SIG-M5 (cell line): ENCODE measurements around the gene ZNF544.
A peak's percentile ranks its signal among the peaks of the same experiment; 100 is the strongest.
"Not testable (repeated sequence)": the region's sequence is repeated elsewhere in the genome, so short reads cannot be mapped to it uniquely, and the experiment has no call there.

ENCODE experiments used
- DNase-seq: peaks from one replicate; lab custom pipeline; 2025; lab: John Stamatoyannopoulos, UW

The ZNF544 gene

GRCh38 chr19:58258259-58258658, 29.5 kb downstream of the ZNF544 start:
- not testable (repeated sequence) for DNase-seq

GRCh38 chr19:58261600-58261967, 32.9 kb downstream of the ZNF544 start:
- DNase-seq = no peak

DNA sequence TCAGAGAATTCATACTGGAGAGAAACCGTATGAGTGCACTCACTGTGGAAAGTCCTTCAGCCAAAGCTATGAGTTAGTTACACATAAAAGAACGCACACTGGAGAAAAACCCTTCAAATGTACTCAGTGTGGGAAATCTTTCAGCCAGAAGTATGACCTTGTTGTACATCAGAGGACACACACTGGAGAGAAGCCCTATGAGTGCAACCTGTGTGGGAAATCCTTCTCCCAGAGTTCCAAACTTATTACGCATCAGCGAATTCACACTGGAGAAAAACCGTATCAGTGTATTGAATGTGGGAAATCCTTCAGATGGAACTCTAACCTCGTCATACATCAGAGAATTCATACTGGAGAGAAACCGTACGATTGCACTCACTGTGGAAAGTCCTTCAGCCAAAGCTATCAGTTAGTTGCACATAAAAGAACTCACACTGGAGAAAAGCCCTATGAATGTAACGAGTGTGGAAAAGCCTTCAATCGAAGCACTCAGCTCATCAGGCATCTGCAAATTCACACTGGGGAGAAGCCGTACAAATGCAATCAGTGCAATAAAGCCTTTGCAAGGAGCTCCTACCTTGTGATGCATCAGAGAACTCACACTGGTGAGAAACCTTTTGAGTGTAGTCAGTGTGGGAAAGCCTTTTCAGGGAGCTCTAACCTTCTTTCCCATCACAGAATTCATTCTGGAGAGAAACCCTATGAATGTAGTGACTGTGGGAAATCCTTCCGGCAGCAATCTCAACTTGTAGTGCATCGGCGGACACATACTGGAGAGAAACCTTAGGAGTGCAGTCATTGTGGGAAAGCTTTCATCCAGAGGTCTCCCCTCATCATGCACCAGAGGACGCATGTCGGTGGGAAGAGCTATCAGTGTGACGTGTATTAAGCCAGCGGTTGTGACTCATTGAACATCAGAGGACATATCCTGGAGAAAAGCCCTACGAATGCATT, 33.5 kb downstream of the ZNF544 start:
- no peak for DNase-seq

GRCh38 chr19:58262922-58263296, 34.2 kb downstream of the ZNF544 start:
- no peak for DNase-seq

DNA sequence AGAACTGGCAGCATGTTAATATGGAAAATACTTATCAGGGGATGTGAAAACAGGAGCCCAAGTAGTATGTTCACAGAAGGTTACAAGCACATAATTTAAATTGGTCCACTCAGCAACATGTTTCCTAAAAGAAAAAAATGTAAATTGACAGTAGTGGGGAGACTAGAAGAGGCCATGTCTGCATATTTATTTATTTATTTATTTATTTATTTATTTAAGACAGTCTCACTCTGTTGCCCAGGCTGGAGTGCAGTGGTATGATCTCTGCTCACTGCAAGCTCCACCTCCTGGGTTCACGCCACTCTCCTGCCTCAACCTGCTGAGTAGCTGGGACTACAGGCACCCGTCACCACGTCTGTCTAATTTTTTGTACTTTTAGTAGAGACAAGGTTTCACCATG, 36.4 kb downstream of the ZNF544 start:
- no peak for DNase-seq

DNA sequence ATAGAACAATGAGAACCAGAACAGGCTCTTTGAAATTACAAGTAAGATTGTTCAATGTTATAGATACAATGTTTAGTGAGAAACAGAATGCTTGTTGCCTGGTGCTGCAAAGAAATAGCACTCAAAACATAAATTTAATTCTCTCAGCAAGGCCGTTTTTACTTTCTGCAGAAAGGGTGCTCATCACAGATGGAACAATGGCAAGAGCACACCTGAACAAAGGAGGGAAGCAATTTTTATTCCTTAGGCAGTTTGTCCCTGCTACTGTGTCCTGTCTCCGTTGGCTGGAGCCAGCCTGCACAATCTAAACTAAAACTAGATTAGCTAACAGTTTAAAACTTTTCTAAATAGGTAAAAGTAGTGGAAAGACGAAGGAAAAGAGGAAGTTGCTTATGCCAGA, 39.6 kb downstream of the ZNF544 start:
- no peak for DNase-seq

GRCh38 chr19:58274771-58275201, 46.1 kb downstream of the ZNF544 start:
- no peak for DNase-seq

DNA sequence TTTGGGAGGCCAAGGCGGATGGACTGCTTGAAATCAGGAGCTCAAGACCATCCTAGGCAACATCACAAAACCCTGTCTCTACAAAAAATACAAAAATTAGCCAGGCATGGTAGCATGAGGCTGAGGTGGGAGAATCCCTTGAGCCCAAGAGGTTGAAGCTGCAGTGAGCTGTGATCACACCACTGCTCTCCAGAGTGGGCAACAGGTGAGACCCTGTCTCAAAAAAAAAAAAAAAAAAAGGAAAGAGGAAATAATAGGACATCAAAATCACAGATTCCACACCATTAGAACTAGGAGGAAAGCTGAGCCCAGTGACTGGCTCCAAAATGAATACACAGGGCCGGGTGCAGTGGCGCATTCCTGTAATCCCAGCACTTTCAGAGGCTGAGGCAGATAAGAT, 46.9 kb downstream of the ZNF544 start:
- no peak for DNase-seq

DNA sequence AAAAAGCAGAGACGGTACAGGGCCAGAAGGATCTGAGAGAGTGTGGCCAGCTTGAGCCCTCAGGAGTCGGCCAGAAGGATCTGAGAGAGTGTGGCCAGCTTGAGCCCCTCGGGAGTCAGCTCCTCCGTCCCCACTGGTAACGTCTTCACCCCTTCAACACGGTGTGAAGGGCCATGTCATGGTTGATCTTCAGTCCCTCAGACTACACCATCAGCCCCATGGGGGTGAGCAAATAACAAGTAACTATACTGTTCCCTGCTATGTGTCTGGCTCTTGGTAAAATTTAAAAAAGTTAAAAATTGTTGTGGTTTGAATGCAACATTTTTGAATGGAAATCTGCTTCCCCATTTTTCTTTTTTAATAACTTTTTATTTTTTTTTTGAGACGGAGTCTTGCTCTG, 48.5 kb downstream of the ZNF544 start:
- DNase-seq = no peak

DNA sequence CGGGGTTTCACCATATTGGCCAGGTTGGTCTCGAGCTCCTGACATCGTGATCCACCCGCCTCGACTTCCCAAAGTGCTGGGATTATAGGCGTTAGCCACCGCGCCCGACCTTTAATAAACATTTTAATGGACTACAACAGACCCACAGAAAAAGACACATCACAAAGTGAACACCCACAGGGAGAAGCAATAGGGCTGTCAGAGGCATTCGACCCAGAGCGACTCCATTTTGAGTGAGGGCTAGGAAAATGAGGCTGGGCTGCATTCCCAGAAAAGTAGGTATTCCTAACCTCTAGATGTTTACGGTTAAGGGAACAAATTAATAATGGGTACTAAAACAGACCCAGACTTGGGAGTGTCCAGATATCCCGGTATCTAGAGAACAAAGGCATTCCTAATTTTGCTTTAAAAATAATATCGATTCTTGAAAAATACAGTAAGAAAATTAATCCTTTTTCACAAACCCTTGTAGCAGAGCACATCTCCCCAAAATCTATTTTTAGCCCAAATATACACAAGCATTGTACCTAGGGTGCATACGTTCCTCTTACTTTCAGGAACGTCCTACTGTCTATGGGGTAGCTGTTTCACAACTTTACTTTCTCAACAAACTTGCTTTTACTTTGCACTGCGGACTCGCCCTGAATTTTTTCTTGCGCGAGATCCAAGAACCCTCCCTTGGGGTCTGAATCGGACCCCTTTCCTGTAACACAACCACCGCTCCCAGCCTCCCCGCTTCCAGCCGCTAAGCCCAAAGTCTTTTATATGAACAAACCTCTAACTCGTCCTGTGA, 49.2 kb downstream of the ZNF544 start:
- no peak for DNase-seq

DNA sequence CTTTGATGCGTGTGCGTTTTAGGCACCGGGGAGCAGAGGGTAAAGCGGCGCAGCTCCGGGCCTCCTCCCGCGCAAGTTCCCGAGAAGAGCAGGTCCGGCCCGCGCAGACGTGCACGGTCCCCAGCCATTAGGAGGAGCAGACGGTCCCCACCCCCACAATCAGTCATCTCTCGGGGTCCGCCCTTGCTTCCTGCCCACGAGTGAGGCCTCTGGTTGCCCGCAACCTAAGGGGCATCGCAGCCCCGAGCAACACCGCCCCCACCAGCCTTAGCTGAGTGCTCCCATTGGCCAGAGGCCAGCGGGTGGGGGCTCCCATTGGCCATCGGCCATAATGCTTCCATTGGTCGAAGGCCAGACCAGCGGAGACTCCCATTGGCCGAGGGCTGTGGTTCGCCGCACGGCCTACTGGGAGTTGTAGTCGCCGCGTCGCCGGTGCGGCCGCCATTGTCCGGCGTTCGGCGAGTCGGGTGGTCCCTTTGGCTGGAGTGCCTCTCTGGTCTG, 49.9 kb downstream of the ZNF544 start, which contains the start of gene ZNF8:
TSS of gene ZNF8 (plus strand) at position 415 of the 501 bp plus-strand sequence. CDS start 127 bp downstream, outside the sequence.
- DNase-seq = peak; percentile 49

DNA sequence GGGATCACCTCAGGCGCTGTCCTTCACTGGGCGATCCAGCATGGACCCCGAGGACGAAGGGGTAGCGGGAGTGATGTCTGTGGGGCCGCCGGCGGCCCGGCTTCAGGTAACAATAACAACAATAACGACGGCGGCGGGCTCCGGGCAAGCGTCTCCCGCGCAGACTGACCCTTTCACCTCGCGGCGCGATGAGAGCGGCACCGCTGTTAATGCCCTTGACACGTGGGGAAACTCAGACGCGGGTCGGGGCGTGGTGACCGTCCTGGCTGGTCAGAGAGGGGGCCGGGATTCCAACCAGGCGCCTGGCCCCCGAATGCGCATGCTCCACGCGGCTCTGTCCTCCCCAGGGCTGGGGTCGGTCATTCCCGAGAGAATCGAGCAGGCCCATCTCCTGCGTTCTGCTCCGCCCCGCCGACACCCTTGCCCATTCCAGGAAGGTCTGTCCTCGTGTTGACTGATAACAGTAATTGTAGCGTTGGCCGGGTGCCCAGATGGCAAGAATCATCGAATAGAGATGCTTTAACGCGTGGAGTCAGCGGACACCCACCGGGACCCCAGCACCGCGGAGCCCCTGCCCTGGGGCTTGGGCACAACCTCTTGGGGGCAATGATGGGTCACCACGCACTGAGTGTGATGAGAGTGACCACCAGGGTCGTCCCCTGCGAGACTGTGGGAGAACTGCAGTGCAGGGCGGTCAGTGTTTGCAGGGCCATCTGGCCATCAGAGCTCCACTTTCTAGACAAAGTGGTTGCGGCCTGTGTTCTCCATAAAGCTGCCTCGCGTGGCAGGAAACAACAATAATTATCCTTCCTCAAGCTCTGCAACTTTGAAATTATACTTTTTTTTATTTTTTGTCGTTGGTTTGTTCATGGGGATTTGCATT, 50.6 kb downstream of the ZNF544 start:
- no peak for DNase-seq

DNA sequence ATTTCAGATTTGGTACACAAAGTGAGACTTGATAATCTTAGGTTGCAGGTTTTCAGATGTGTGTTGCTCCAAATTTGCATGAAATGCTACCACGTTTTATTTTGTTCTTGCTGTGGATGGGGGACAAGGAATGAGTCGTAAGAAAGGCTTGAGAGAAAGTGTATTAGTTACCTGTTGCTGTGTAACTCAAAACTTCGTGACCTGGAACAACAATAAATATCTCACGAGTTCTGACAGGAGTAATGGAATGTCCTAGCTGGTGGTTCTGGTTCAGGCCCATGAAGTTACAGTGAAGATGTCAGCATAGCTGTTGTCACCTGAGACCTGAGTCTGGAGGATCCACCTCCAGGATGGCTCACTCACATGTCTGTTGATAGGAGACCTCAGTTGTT, 51.2 kb downstream of the ZNF544 start:
- DNase-seq = no peak

DNA sequence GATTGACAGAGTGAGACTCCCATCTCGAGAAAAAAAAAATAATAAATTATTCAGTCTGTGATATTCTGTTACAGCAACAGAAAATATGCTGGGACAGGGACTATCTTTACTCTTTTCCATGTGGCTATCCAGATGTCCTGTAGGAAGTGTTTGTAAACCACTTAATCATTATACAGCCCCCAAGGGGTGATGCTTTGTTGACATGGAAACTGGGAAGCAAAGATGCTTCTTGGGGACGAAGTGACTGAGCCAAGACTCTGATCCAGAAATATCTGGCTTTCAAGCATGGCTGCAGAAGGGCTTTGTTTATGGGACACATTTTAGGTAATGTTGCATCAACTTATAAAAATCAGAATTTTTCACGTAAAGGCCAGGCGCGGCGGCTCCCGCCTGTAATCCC, 55.5 kb downstream of the ZNF544 start:
- DNase-seq = no peak

- DNase-seq = no peak
These were observed 63.2 kb downstream of the ZNF544 start for GRCh38 chr19:58291943-58292342.

DNA sequence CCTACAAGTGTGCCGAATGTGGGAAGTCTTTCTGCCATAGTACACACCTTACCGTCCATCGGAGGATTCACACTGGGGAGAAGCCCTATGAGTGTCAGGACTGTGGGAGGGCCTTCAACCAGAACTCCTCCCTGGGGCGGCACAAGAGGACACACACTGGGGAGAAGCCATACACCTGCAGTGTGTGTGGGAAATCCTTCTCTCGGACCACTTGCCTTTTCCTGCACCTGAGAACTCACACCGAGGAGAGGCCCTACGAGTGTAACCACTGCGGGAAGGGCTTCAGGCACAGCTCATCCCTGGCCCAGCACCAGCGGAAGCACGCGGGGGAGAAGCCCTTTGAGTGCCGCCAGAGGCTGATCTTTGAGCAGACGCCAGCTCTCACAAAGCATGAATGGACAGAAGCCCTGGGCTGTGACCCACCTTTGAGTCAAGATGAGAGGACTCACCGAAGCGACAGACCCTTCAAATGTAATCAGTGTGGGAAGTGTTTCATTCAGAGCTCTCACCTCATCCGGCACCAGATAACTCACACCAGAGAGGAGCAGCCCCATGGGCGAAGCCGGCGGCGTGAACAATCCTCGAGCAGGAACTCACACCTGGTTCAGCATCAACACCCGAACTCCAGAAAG, 66.1 kb downstream of the ZNF544 start:
- no peak for DNase-seq

GRCh38 chr19:58296104-58296503, 67.4 kb downstream of the ZNF544 start:
- no peak for DNase-seq

GRCh38 chr19:58300620-58301019, 71.9 kb downstream of the ZNF544 start:
- no peak for DNase-seq

GRCh38 chr19:58304255-58304654, 75.5 kb downstream of the ZNF544 start:
- no peak for DNase-seq

GRCh38 chr19:58304748-58305064, 76.0 kb downstream of the ZNF544 start:
- DNase-seq = no peak
